DND-41 (cell line): ENCODE results near the gene XPO6.

Experiments
- ATAC-seq: fragments of 200-7000 bp; cut with Tn5 transposase; 3 replicates; pipeline ENCODE4 v1.9.1; 2021; ENCODE audit warnings: low read depth; ENCODE audit not compliant: insufficient read depth
- DNase-seq: peaks from one replicate; pipeline ENCODE4 v3.0.0-alpha.2; 2020
- H2AFZ ChIP-seq: 2 replicates; pipeline ENCODE4 v1.6.0; 2012; ENCODE audit warnings: low read depth, low read length
- H3K27ac ChIP-seq: 2 replicates; pipeline ENCODE4 v1.5.1; 2012; ENCODE audit warnings: low read length, inconsistent platforms
- H3K27me3 ChIP-seq: fragments of 200-600 bp; sonication (generic); 2 replicates; pipeline ENCODE4 v1.6.0; 2012; ENCODE audit warnings: low read length, mild to moderate bottlenecking, inconsistent platforms; ENCODE audit not compliant: insufficient read depth, poor library complexity
- H3K36me3 ChIP-seq: 2 replicates; pipeline ENCODE4 v1.5.1; 2012; ENCODE audit warnings: low read length, inconsistent platforms; ENCODE audit not compliant: insufficient read depth
- H3K4me1 ChIP-seq: 2 replicates; pipeline ENCODE4 v1.5.1; 2012; ENCODE audit warnings: mild to moderate bottlenecking, low read length; ENCODE audit not compliant: insufficient read depth
- H3K4me2 ChIP-seq: 2 replicates; pipeline ENCODE4 v1.6.0; 2012; ENCODE audit warnings: mild to moderate bottlenecking, moderate library complexity, low read length, inconsistent platforms; ENCODE audit not compliant: insufficient read depth
- H3K4me3 ChIP-seq, 2 experiments: fragments of 200-600 bp in 1 of 2; shearing (Covaris generic) in 1 of 2; 2 replicates each; pipeline ENCODE4 v1.5.1; 2012 to 2016; ENCODE audit warnings: inconsistent platforms in 2 of 2, low read length in 2 of 2, mild to moderate bottlenecking in 2 of 2, low read depth in 1 of 2, moderate library complexity in 1 of 2
- H3K79me2 ChIP-seq: 2 replicates; pipeline ENCODE4 v1.6.0; 2012; ENCODE audit warnings: low read length, inconsistent platforms; ENCODE audit not compliant: insufficient read depth
- H3K9ac ChIP-seq: 2 replicates; pipeline ENCODE4 v1.6.0; 2012; ENCODE audit warnings: low read depth, mild to moderate bottlenecking, inconsistent platforms, low read length, moderate library complexity
- H3K9me3 ChIP-seq: 2 replicates; pipeline ENCODE4 v1.5.1; 2012; ENCODE audit warnings: low read length, moderate library complexity, mild to moderate bottlenecking, inconsistent platforms; ENCODE audit not compliant: insufficient read depth, severe bottlenecking
- H4K20me1 ChIP-seq: 2 replicates; pipeline ENCODE4 v1.6.0; 2012; ENCODE audit warnings: low read length; ENCODE audit not compliant: insufficient read depth
- EZH2 ChIP-seq: IDR thresholded peaks from 3 replicates; pipeline ENCODE4 v1.6.1; 2012; ENCODE audit warnings: borderline replicate concordance, low read depth, mild to moderate bottlenecking, moderate library complexity, low read length, inconsistent platforms; ENCODE audit not compliant: severe bottlenecking
- TF ChIP-seq, protein P1 (sequence below): IDR thresholded peaks from 2 replicates; pipeline ENCODE4 v1.5.1; 2012; ENCODE audit warnings: borderline replicate concordance, low read length, moderate library complexity, mild to moderate bottlenecking; ENCODE audit not compliant: poor library complexity, severe bottlenecking; ENCODE audit errors: extremely low read depth

XPO6 gene

DNA sequence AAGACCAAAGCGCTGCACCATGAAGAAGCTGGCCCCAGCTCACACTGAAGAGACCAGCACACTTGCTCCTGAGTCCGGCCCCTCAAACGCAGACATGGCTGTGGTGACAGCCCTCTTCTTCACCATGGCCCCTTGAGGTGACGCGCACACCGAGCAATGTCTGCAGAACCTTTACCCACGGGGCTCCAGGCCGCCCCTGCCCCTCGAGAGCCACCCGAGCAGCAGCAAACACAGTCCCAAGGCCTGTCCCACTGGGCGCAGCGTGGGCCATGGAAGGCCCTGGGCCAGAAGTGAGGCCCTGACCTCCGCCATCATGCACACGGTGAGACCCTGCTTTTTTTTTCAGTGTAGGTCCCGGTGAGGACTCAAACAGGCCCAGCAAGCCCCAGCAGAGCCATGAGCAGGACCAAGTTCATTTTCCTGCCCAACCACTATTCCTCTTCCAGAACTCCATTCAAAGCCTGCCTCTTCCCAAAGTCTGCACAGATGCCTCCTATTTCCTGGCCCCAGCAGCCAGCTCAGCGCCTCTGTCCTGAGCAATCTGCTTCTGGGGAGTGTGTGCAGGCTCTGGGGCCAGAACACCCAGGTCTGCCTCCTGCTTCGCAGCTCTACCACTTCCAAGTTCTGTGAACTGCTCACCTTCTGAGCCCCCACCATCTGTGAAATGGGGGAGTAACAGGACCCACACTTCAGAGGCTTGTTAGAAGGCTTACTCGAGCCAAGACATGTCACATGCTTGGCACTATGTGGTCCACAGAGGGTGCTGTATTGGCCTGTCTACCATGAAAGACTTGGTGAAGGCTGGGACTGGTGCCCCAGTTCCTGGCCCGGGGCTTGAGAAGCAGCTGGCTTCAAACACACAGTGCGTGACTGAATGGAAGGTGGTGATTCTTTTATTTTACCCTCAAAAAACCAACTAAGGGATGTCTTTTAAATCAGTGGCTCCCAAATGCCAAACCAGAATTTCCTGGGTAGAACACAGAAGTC is 112.5 kb downstream of the XPO6 start:
- no peaks in the 10 kb centered on the region for H3K9me3 ChIP-seq
- H3K9ac ChIP-seq, result no peak overlapping the region
- no peaks in the 10 kb centered on the region for H3K27me3 ChIP-seq
- no peaks in the 10 kb centered on the region for H3K79me2 ChIP-seq
- no peak overlapping the region for H3K27ac ChIP-seq
- ATAC-seq, result no peak
- no peak for DNase-seq
- H3K4me1 ChIP-seq, result no peaks in the 10 kb centered on the region
- H3K4me2 ChIP-seq, result no peak overlapping the region
- peaks cover 74% of the 10 kb centered on the region for H3K36me3 ChIP-seq
- H2AFZ ChIP-seq, result no peak overlapping the region
- H4K20me1 ChIP-seq, result peaks cover 5% of the 10 kb centered on the region; the same call in 1 of the 2 replicates
- TF ChIP-seq EZH2, result no peak
- TF ChIP-seq, protein P1, sequence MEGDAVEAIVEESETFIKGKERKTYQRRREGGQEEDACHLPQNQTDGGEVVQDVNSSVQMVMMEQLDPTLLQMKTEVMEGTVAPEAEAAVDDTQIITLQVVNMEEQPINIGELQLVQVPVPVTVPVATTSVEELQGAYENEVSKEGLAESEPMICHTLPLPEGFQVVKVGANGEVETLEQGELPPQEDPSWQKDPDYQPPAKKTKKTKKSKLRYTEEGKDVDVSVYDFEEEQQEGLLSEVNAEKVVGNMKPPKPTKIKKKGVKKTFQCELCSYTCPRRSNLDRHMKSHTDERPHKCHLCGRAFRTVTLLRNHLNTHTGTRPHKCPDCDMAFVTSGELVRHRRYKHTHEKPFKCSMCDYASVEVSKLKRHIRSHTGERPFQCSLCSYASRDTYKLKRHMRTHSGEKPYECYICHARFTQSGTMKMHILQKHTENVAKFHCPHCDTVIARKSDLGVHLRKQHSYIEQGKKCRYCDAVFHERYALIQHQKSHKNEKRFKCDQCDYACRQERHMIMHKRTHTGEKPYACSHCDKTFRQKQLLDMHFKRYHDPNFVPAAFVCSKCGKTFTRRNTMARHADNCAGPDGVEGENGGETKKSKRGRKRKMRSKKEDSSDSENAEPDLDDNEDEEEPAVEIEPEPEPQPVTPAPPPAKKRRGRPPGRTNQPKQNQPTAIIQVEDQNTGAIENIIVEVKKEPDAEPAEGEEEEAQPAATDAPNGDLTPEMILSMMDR, result no peak
- H3K4me3 ChIP-seq, result no peak overlapping the region

DNA sequence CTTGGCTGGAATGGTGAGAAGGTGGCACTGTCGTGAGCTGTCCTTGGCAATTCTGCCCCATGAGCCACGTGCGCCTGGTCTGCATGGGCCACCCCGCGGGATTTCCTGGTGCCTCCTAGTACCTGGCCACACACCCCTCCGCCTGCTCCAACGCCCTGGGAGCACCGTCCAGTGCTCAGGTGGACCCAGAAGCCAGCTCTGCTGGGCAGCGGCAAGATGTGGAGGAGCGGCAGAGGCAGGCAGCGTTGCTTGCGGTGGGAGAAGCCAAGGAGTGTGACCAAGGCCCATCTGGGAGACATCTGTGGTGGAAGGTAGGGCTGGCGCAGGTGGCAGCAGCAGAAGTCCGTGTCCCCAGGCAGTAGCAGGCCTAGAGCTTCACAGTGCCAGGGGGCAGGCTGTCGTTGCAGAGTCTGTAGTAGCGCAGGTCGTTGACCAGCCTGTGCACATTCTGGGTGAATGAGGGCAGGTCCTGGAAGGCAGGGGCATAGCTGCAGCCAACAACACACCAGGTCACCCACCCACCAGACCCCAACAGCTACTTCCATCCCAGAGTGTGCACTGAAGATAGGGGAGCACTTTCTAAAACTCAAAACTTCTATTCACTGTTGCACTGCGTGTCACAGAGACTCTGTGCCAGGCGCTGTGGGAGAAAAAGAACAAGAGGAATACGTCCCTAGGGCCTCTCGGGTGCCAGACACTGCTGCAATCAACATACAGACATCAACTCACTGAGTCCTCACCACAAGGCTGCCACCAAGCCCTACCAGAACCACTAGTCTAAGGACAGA is 113.4 kb downstream of the XPO6 start:
- TF ChIP-seq, protein P1, result no peak
- TF ChIP-seq EZH2, result no peak
- ATAC-seq (no peak), DNase-seq (no peak)
- no peak overlapping the region for H3K4me3 ChIP-seq
- no peak overlapping the region for H3K9ac ChIP-seq
- H4K20me1 ChIP-seq, result peaks cover 5% of the 10 kb centered on the region; the same call in 1 of the 2 replicates
- no peaks in the 10 kb centered on the region for H3K4me1 ChIP-seq
- H3K9me3 ChIP-seq, result no peaks in the 10 kb centered on the region
- no peaks in the 10 kb centered on the region for H3K79me2 ChIP-seq
- H3K4me2 ChIP-seq, result no peak overlapping the region
- H3K27ac ChIP-seq, result no peak overlapping the region
- peaks cover 68% of the 10 kb centered on the region for H3K36me3 ChIP-seq
- no peaks in the 10 kb centered on the region for H3K27me3 ChIP-seq
- no peak overlapping the region for H2AFZ ChIP-seq

DNA sequence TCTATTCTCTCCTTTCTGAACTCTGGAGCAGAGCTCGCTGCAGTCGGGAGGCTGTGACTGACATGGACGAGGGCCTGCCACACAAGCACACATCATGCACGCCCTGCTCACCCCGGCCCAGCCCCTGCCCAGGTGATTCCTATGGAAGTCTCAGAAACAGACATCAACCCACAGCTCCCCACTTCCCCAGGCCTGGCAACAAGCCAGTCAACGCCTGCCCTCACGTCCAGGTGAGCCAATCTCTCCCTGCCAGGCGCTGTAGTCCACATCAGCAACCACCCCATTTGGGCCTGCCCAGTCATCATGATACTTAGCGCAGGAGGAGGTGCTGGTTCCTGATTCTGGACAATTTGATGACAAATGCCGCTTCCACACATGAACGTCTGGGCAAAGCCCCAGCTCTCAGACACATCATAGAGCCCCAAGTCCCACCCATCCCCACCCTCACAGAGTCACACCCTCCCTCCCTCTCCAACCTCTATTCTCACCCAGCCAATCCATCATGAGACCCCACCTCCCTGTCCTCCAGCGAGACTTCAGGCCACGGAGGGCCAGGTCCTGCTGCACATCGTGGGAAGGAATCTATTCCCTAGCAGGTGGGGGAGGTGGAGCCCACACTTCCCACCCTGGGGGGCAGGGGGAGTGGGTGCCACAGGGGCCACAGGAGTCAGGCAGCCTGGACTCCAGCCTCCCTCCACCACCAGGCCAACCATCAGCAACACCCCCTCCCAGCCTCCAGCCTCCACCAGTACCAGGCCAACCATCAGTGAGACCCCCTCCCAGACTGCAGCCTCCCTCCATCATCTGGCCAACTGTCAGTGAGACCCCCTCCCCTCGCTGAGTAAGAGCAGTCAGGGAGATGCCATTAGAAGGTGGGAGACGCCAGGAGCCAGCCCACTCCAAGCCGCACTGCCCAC is 114.5 kb downstream of the XPO6 start:
- TF ChIP-seq, protein P1, result no peak
- TF ChIP-seq EZH2, result no peak
- Histone ChIP-seq H3K36me3 (peaks cover 59% of the 10 kb centered on the region), H3K4me3 (no peak overlapping the region), H3K79me2 (no peaks in the 10 kb centered on the region), H3K4me2 (no peak overlapping the region), H3K27ac (no peak overlapping the region), H2AFZ (no peak overlapping the region), H3K4me1 (no peaks in the 10 kb centered on the region), H3K9me3 (no peaks in the 10 kb centered on the region), H4K20me1 (peaks cover 5% of the 10 kb centered on the region; the same call in 1 of the 2 replicates), H3K27me3 (no peaks in the 10 kb centered on the region), H3K9ac (no peak overlapping the region)
- ATAC-seq, result no peak
- DNase-seq, result no peak
